ACC112 (cell line): ENCODE measurements around the gene TNFRSF18.

Source experiments
- H2AFZ ChIP-seq: fragments of 200-600 bp; sonication (generic); one replicate; pipeline ENCODE4 v1.6.0; 2017; ENCODE audit warnings: antibody characterized with exemption, low read length; ENCODE audit not compliant: unreplicated experiment
- H3K27ac ChIP-seq: fragments of 200-600 bp; sonication (generic); 2 replicates; pipeline ENCODE4 v1.5.1; 2014; ENCODE audit warnings: low read depth, mild to moderate bottlenecking, antibody characterized with exemption, low read length, moderate library complexity
- H3K27me3 ChIP-seq: fragments of 200-600 bp; sonication (generic); 2 replicates; pipeline ENCODE4 v1.6.1; 2014; ENCODE audit warnings: mild to moderate bottlenecking, antibody characterized with exemption, low read length, moderate library complexity, mixed read lengths; ENCODE audit not compliant: insufficient read depth
- H3K36me3 ChIP-seq: fragments of 200-600 bp; sonication (generic); 2 replicates; pipeline ENCODE4 v1.6.1; 2016; ENCODE audit warnings: mild to moderate bottlenecking, antibody characterized with exemption, low read length, moderate library complexity, mixed read lengths; ENCODE audit not compliant: insufficient read depth
- H3K4me1 ChIP-seq: fragments of 200-600 bp; sonication (generic); one replicate; pipeline ENCODE4 v1.6.1; 2016; ENCODE audit warnings: low read length, mixed read lengths; ENCODE audit not compliant: insufficient read depth, unreplicated experiment, control insufficient read depth
- H3K4me3 ChIP-seq: fragments of 200-600 bp; sonication (generic); 2 replicates; pipeline ENCODE4 v1.5.1; 2014; ENCODE audit warnings: mild to moderate bottlenecking, low read depth, low read length
- H3K79me2 ChIP-seq: fragments of 200-600 bp; sonication (generic); one replicate; pipeline ENCODE4 v1.6.0; 2016; ENCODE audit warnings: low read length; ENCODE audit not compliant: control insufficient read depth, unreplicated experiment, insufficient read depth

The TNFRSF18 gene

DNA sequence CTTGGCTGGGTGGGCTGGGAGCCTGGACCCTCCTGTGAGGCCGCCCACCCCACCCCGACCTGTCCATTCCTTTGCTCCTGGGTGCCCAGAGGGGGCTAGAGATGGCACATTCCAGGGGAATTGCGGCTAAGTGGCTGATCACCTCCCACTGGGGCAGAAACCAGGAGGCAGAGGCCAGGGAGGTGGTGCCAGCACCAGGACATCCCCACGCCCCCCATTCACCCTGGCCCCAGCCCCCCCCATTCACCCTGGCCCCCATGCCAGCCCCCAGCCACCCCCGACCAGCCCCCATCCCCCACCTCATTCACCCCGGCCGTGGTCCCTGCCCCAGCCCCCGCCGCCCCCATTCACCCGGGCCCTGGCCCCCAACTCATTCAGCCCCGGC is 33.9 kb upstream of the TNFRSF18 start:
- Histone ChIP-seq H3K36me3 (no peaks in the 10 kb centered on the region), H3K4me3 (no peak overlapping the region), H2AFZ (no peak overlapping the region), H3K79me2 (no peaks in the 10 kb centered on the region), H3K27ac (no peak overlapping the region), H3K4me1 (peaks cover 13% of the 10 kb centered on the region), H3K27me3 (no peaks in the 10 kb centered on the region)

DNA sequence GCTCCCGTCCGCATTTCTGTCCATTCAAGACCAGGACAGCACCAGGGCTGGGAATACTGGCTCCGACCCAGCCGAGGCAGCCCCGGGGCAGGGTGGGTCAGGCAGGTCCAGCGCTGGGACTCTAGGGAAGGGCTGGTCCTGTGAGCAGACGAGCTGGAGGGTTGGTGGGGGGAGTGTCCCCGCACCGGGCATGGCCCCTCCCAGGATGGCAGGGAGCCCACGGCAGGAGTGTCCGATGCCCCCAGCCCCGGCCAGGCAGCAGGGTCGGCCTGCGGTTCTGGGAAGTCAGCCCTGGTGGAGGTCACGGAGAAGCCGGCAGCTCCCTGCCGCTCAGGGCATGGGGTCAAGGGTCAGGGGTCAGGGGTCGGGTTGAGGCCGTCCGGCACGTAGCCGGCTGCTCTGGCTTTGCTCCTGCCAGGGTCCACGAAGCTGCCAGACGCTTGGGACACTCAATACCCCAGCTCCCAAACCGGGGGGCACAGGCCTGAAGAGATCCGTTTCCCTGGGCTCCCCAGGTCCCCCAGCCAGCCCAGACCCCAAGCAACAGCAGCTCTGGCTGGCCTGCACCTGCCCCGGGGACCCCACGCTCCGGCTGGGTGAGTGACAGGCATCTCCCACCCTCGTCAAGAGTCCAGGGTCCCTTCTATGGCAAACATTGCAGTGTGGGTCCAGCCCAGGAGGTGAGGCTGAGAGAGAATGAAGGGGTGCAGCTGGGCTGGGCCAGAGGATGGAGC is 33.4 kb upstream of the TNFRSF18 start:
- no peak overlapping the region for H2AFZ ChIP-seq
- peaks cover 2% of the 10 kb centered on the region for H3K79me2 ChIP-seq
- no peaks in the 10 kb centered on the region for H3K36me3 ChIP-seq
- no peak overlapping the region for H3K27ac ChIP-seq
- no peaks in the 10 kb centered on the region for H3K27me3 ChIP-seq
- H3K4me3 ChIP-seq = no peak overlapping the region
- H3K4me1 ChIP-seq = peaks cover 13% of the 10 kb centered on the region

DNA sequence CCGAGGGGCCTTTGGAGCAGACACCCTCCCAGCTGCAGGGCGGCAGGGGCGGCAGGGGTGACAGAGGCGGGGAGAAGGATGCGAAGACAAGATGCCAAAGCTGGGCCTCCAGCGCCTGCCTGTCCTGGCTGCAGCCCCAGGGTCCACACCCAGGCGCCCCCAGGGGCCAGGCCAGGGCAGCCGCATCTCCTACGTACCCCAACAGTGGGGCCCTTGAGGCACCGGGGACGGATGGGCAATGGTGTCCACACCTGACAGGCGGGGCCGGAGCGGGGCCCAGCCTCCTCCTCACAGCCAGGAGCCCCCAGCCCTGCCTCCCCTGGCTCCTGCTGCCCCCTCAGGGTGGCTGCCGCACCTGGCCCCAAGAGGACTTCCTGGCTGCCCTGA is 32.8 kb upstream of the TNFRSF18 start:
- no peak overlapping the region for H3K27ac ChIP-seq
- no peaks in the 10 kb centered on the region for H3K27me3 ChIP-seq
- H3K79me2 ChIP-seq = peaks cover 7% of the 10 kb centered on the region
- no peaks in the 10 kb centered on the region for H3K36me3 ChIP-seq
- H3K4me3 ChIP-seq = no peak overlapping the region
- no peak overlapping the region for H2AFZ ChIP-seq
- H3K4me1 ChIP-seq = peaks cover 13% of the 10 kb centered on the region

DNA sequence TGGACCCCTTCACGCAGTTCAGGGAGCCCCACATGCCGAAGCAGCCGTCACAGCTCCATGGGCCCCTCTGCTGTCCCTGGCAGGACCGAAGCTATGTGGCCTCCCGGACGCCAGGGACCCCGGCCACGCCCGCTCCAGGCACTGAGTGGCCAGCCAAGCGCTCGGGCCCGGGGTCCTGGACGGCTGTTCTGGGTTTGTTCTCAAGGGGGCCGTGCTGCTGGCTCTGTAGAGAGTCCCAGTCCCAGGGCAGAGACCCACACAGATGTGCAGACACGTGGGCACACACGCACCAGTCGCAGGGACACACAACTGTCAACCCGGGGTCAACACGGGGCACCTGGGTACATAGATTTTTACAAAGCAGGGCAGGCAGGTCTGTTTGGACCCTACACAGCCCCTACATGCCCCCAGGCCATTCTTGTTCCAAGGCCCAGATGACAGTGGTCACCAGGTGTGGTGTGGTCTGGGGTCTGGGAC is 32.3 kb upstream of the TNFRSF18 start:
- H3K27me3 ChIP-seq = no peaks in the 10 kb centered on the region

DNA sequence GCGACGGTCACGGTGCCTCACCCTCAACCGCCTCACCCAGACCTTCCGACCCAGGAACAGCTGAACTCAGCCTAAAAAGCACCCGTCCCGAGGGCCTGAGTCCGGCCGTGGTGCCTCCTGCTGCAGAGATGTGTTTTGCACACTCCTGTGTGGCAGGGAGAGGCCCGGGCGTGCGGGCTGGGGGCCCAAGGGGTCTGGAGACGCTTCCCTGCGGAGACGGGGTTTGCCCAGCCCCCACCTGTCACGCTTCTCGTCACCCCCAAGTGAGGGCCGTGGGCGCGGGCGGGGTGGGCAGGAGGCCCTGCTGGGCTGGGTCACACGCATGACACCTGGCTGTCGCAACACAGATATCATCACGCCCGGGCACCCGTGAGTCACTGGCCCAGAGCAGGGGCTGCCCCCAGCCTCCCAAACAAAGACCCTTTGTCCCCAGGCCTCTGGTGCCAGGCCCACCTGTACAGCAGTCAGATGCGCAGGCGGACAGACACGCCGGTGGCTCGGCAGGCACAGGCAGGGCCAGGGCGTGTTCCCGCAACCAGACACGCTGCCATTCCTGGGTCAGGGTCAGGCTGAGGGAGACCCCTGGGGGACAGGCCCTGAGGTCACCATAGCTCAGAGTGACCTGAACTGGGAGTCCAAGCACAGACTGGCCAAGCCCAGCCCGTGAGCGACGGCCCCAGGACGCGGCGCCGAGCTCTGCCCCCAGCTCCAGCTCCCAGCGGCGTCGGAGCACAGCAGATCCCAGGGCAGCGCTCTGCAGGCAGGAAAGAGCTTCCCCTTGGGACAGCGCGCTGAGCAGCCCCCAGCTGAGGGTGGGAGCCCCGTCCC is 31.7 kb upstream of the TNFRSF18 start:
- H3K4me3 ChIP-seq = no peak overlapping the region
- H3K27ac ChIP-seq = no peak overlapping the region
- peaks cover 19% of the 10 kb centered on the region for H3K79me2 ChIP-seq
- H2AFZ ChIP-seq = no peak overlapping the region
- peaks cover 13% of the 10 kb centered on the region for H3K4me1 ChIP-seq
- H3K27me3 ChIP-seq = no peaks in the 10 kb centered on the region
- peaks cover 7% of the 10 kb centered on the region; the same call in 1 of the 2 replicates for H3K36me3 ChIP-seq

More for the DNA sequence above, 32.3 kb upstream of the TNFRSF18 start:
- H3K36me3 ChIP-seq = peaks cover under 1% of the 10 kb centered on the region; the same call in 1 of the 2 replicates
- H2AFZ ChIP-seq = no peak overlapping the region
- H3K4me1 ChIP-seq = peaks cover 13% of the 10 kb centered on the region
- H3K27ac ChIP-seq = no peak overlapping the region
- H3K4me3 ChIP-seq = no peak overlapping the region
- peaks cover 12% of the 10 kb centered on the region for H3K79me2 ChIP-seq

DNA sequence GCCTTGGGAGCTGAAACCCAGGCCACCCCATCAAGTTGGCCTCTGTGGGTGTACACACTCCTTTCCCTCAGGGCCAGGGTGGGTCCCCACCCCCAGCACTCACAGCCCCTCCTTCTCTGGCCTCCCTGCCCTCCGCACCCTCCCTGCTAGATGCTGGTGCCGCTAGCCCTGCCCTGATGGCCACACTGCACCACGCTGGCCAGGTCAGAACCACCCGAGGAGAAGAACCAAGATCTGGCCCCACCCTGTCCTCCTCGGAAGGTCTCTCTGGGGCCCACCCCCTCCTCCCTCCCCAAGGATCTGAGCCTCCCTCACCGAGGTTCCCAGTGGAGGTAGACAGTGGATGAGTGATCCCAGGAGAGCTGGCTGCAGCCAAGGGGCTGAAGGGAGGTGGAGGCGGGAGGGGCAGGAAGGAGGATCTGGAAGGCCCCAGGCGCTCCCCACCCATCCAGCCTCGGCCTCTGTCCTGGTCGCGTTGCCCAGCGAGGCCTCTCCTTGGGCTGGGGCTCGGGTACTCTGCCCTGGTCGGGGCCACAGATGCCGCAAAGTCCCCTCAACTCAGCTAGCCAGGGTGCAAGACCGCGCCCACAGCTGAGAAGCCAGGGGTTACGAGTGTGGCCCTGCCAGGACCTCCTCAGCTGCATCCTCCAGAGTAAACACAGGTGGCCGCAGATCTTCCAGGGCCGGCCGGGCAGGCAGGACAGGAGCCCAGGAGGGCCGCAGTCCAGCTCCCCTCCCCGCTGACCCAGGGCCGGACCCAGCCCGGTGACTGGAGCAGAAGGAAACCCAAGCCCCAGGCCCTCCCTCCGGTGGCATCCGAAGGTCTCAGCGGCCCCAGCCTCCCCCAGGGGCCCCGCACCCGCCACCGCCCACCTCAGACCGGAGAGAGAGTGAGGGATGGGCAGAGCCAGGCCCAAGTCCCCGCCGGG is 30.8 kb upstream of the TNFRSF18 start:
- Histone ChIP-seq H3K27ac (no peak overlapping the region), H3K4me3 (no peak overlapping the region), H3K79me2 (peaks cover 26% of the 10 kb centered on the region), H3K4me1 (peaks cover 13% of the 10 kb centered on the region), H3K27me3 (no peaks in the 10 kb centered on the region), H2AFZ (no peak overlapping the region), H3K36me3 (peaks cover 11% of the 10 kb centered on the region; the same call in 1 of the 2 replicates)

DNA sequence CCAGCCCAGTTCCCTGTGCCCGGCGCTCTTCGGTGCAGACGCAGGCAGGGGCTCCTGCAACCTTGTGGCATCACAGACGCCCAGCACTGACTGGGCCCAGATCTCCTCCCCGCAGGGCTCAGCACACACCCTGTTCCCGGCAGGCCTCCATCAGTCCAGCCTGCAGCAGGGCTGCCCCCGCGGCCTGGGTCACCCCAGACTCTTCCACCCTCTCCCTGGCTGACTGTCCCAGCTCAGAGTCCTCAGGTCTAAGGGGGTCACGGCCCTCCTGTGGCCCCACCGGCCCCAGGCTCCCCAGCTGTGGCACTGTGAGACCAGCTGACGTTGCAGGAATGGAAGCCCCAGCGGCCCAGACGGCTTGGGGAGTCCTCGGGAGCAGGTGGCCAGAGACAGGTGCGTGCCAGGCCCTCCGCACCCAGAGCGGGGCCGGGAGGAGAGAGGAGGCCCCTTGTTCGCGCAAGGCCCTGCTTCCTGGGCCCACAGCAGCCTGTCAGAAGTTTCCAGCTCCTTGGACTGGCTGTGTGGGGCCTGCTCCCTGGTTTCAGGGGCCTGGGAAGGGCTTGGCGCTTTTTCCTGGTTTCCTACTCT is 29.9 kb upstream of the TNFRSF18 start:
- H3K4me3 ChIP-seq = no peak overlapping the region
- no peak overlapping the region for H3K27ac ChIP-seq
- H3K27me3 ChIP-seq = no peaks in the 10 kb centered on the region
- H3K4me1 ChIP-seq = peaks cover 13% of the 10 kb centered on the region
- H2AFZ ChIP-seq = no peak overlapping the region
- peaks cover 11% of the 10 kb centered on the region; the same call in 1 of the 2 replicates for H3K36me3 ChIP-seq
- peaks cover 31% of the 10 kb centered on the region for H3K79me2 ChIP-seq

DNA sequence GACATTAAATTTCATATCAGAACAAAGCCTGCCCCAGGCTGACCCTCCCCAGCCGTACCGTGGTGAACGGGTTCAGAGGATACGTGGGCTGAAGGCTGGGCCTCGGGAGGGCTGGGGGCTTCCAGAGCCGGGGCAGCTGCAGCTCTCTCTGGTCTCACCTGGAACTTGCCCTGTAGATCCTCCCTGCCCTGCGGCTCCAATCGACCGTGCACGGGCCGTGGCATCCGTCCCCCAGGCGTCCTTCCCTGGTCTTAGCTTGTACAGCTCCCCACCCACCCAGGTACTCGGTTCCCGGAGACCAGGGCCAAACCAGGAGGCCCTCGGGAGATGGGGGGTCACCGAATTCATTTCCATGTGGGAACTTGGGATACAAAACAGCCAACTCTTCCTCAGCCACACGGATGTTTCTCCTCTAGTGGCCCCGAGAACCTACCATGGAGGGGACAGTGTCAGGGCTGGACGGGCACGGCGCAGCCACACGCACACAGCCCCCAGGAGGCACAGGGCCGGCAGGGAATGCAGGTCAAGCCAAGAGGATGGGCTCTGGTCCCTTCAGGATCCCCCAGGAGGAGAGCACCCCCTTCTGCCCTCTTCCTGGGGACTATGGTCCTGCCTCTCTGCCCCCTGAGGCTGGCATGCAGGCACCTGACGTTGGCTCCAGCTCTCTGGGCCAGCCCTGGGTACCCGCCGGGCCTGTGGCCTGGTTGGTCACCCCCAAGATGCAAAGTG is 28.8 kb upstream of the TNFRSF18 start:
- H3K79me2 ChIP-seq = peaks cover 42% of the 10 kb centered on the region
- H3K36me3 ChIP-seq = peaks cover 11% of the 10 kb centered on the region; the same call in 1 of the 2 replicates
- H3K4me1 ChIP-seq = peaks cover 15% of the 10 kb centered on the region
- H3K4me3 ChIP-seq = no peak overlapping the region
- no peak overlapping the region for H3K27ac ChIP-seq
- H3K27me3 ChIP-seq = no peaks in the 10 kb centered on the region
- H2AFZ ChIP-seq = no peak overlapping the region

DNA sequence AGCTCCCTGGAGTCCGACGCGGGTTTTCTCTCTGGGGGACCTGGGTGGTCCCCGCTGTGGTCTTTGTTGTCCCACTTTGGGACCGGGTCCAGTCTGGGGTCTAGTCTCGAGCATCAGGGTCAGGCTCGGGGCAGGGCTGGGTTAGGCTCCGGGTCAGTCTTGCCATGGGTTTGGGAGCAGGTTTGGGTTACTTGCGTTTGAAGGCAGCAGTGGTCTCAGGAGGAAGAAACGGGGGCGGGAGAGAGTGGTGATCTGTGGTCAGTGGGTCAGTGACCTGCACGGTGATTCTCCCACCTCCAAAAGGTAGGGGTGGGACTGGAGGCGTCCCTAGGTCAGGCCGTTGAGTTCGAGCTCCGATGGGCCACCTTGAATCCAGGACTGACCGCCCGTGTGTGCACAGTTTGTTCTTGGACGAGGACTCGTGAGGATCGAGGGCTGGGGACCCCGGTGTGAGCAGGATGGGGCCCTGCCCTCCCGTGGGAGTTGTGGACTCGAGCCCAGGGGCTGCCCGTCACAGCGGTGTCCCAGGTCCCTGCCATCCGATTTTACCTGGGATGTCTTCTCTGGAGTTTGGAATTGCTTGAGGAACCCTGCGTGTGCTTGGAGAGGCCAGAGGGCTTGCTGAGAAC is 27.9 kb upstream of the TNFRSF18 start:
- H3K27ac ChIP-seq = no peak overlapping the region
- peaks cover 17% of the 10 kb centered on the region for H3K4me1 ChIP-seq
- peaks cover 50% of the 10 kb centered on the region for H3K79me2 ChIP-seq
- H3K27me3 ChIP-seq = no peaks in the 10 kb centered on the region
- H3K36me3 ChIP-seq = peaks cover 11% of the 10 kb centered on the region; the same call in 1 of the 2 replicates
- peak overlapping the region; percentile 78; the same call in 1 of the 2 replicates for H3K4me3 ChIP-seq
- H2AFZ ChIP-seq = no peak overlapping the region
